HFFc6 (cell line): Measurements from ENCODE around the gene TMEM14A. TPM values are rescaled to one million over a fixed set of nuclear protein-coding genes. Genes with fewer than 3 reads are reported as not detected.
"Not testable (repeated sequence)": the region's sequence is repeated elsewhere in the genome, so short reads cannot be mapped to it uniquely, and the experiment has no call there.

Experiments used
- DNase-seq: peaks from one replicate; pipeline ENCODE4 v3.0.0-alpha.2; 2018
- H3K27ac Mint-ChIP-seq: 2 replicates; pipeline ENCODE4 v1.8.0; 2020; ENCODE audit warnings: mild to moderate bottlenecking, mixed read lengths
- H3K27me3 Mint-ChIP-seq: 2 replicates; pipeline ENCODE4 v1.8.0; 2021; ENCODE audit warnings: mild to moderate bottlenecking, moderate library complexity, mixed read lengths; ENCODE audit not compliant: insufficient read depth
- H3K36me3 Mint-ChIP-seq: 2 replicates; pipeline ENCODE4 v1.8.0; 2021; ENCODE audit warnings: low read depth, mixed read lengths
- H3K4me1 Mint-ChIP-seq: 2 replicates; pipeline ENCODE4 v1.8.0; 2020; ENCODE audit warnings: low read depth, mixed read lengths
- H3K4me3 Mint-ChIP-seq: 2 replicates; pipeline ENCODE4 v1.8.0; 2020; ENCODE audit warnings: mild to moderate bottlenecking, moderate library complexity, mixed read lengths
- H3K9me3 Mint-ChIP-seq: 2 replicates; pipeline ENCODE4 v1.8.0; 2020; ENCODE audit warnings: mild to moderate bottlenecking, mixed read lengths
- total RNA-seq, 6 experiments: library from RNA; stranded (reverse); fragmentation: NEBNext Ultra II Directional; extraction: Animal tissue kit (Norgen Biotek cat#: 25700); gene quantifications; 2 replicates in 1 of 6; 3 replicates in 5 of 6; pipeline ENCODE4 v1.2.3, GENCODE V29; 2021
- TF ChIP-seq, protein P1 (sequence below): fragments of 200-600 bp; sonication (generic); IDR thresholded peaks from 2 replicates; pipeline ENCODE4 v1.5.0; 2021; ENCODE audit warnings: antibody characterized with exemption, mild to moderate bottlenecking

The TMEM14A gene
- total RNA-seq, 6 experiments from 2014 or later: 36.3 to 48.0 (median 45.0) TPM

DNA sequence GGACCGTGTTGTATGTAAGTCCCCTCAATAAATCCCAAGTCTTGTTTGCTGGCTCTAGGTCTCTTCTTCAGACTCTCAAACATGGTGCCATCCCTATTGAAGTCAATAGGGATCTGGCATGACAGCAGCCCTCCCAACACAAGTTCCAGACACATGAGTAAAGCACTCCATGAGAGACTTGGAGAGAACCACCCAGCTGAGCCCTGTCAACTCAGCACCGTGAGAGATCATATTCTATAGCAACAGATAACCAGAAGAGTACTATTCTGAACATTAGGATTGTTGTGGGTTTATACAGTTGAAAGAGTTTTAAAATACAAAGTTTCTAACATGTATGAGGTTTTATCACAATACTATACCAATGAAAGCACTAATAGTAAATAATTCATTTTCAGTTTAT, 23.5 kb downstream of the TMEM14A start:
- peaks cover 5% of the 10 kb centered on the region; the same call in 1 of the 2 replicates for H3K36me3 Mint-ChIP-seq
- no peak for DNase-seq
- no peak overlapping the region for H3K27ac Mint-ChIP-seq
- peaks cover 10% of the 10 kb centered on the region; the same call in 1 of the 2 replicates for H3K4me1 Mint-ChIP-seq
- peaks cover 2% of the 10 kb centered on the region; the same call in 1 of the 2 replicates for H3K27me3 Mint-ChIP-seq
- TF ChIP-seq, protein P1, sequence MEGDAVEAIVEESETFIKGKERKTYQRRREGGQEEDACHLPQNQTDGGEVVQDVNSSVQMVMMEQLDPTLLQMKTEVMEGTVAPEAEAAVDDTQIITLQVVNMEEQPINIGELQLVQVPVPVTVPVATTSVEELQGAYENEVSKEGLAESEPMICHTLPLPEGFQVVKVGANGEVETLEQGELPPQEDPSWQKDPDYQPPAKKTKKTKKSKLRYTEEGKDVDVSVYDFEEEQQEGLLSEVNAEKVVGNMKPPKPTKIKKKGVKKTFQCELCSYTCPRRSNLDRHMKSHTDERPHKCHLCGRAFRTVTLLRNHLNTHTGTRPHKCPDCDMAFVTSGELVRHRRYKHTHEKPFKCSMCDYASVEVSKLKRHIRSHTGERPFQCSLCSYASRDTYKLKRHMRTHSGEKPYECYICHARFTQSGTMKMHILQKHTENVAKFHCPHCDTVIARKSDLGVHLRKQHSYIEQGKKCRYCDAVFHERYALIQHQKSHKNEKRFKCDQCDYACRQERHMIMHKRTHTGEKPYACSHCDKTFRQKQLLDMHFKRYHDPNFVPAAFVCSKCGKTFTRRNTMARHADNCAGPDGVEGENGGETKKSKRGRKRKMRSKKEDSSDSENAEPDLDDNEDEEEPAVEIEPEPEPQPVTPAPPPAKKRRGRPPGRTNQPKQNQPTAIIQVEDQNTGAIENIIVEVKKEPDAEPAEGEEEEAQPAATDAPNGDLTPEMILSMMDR: no peak
- no peaks in the 10 kb centered on the region; the same call in 1 of the 2 replicates for H3K9me3 Mint-ChIP-seq
- H3K4me3 Mint-ChIP-seq: no peak overlapping the region

DNA sequence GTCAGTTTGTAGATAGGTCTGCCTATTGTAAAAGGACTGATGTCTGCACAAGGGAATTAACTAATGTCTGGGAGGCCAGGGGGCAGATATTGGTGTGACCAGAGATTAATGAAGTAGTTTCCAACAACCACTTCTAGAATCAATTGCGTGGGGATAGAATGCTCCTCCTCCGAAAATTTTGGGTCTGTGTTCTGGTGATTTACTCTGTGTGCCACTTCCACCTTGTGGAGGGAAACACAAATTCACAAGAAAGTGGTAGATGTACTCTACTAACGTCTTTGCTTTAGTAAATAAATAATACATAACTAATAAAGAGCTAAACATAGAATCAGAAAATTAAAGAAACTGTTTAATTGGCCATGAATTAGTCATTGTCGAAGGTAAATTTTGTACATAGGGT, 25.5 kb downstream of the TMEM14A start:
- peaks cover 7% of the 10 kb centered on the region for H3K27me3 Mint-ChIP-seq
- H3K4me1 Mint-ChIP-seq: peaks cover 10% of the 10 kb centered on the region; the same call in 1 of the 2 replicates
- TF ChIP-seq, protein P1: no peak
- no peaks in the 10 kb centered on the region; the same call in 1 of the 2 replicates for H3K9me3 Mint-ChIP-seq
- H3K27ac Mint-ChIP-seq: no peak overlapping the region
- DNase-seq: no peak
- no peak overlapping the region for H3K4me3 Mint-ChIP-seq
- H3K36me3 Mint-ChIP-seq: peaks cover 5% of the 10 kb centered on the region; the same call in 1 of the 2 replicates

DNA sequence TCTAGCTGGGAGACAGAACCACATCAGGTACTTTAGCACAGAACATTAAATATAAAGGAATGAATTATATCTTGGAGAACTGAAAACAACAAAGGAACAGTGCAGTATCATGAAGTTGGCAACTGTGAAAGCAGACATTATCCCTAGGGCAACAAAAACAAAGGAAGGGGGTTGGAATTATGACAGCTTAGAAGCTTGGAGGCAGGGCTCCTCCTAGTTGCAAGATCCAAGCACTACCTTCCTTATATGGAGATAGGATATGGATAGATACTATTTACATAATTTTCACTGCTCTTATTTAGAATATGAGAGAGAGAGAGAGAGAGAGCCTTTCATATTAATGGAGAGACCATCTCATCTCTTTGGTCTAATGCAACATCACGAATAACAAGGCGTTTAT, 27.0 kb downstream of the TMEM14A start:
- H3K27ac Mint-ChIP-seq: no peak overlapping the region
- TF ChIP-seq, protein P1: no peak; the same call in 1 of the 2 replicates
- peaks cover 10% of the 10 kb centered on the region; the same call in 1 of the 2 replicates for H3K4me1 Mint-ChIP-seq
- peaks cover 5% of the 10 kb centered on the region; the same call in 1 of the 2 replicates for H3K36me3 Mint-ChIP-seq
- DNase-seq: no peak
- H3K9me3 Mint-ChIP-seq: no peaks in the 10 kb centered on the region; the same call in 1 of the 2 replicates
- H3K4me3 Mint-ChIP-seq: no peak overlapping the region
- peaks cover 7% of the 10 kb centered on the region for H3K27me3 Mint-ChIP-seq

DNA sequence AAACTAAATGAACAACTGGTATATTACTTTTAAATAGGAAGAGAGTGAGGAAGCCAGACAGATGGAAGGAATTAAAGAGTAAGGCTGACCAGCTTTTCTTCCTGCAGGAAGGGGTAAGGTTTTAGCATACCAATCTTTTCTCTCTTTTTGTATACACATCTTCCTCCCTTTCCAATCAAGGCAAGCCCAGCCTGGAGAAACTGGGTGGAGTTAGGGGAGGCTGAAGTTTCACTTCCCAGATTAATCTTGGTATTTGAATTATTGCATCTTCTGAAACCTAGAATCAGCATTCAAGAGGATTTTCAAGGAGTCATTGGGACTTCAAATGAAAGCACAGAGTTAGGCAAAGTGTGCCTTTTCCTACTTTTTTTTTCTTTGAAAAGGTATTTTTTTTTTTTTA, 33.1 kb downstream of the TMEM14A start:
- peaks cover 23% of the 10 kb centered on the region for H3K27me3 Mint-ChIP-seq

DNA sequence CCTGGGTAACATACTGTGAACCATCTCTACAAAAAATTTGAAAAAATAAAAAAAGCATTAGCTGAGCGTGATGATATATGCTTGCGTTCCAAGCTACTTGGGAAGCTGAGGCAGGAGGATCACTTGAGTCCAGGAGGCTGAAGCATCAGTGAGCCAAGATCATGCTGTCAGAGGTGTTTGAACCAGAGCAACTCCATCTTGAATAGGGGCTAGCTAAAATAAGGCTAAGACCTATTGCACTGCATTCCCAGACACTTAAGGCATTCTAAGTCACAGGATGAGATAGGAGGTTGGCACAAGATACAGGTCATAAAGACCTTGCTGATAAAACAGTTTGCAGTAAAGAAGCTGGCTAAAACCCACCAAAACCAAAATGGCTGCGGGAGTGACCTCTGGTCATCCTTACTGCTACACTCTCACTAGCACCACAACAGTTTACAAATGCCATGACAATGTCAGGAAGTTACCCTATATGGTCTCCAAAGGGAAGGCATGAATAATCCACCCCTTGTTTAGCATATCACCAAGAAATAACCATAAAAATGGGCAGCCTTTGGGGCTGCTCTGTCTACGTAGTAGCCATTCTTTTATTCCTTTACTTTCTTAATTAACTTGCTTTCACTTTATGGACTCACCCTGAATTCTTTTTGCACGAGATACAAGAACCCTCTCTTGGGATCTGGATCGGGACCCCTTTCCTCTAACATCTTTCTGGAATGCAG, 34.0 kb downstream of the TMEM14A start:
- H3K9me3 Mint-ChIP-seq, H3K4me1 Mint-ChIP-seq, H3K4me3 Mint-ChIP-seq, H3K27ac Mint-ChIP-seq, H3K36me3 Mint-ChIP-seq, DNase-seq: not testable (repeated sequence)
- peaks cover 23% of the 10 kb centered on the region for H3K27me3 Mint-ChIP-seq

More for the DNA sequence above, 33.1 kb downstream of the TMEM14A start:
- Mint-ChIP-seq H3K4me1 (no peaks in the 10 kb centered on the region), H3K36me3 (no peaks in the 10 kb centered on the region), H3K4me3 (no peak overlapping the region), H3K27ac (no peak overlapping the region), H3K9me3 (no peaks in the 10 kb centered on the region)
- DNase-seq: no peak
- TF ChIP-seq, protein P1: no peak

- no peak for DNase-seq
- Mint-ChIP-seq H3K4me3 (no peak overlapping the region), H3K4me1 (no peaks in the 10 kb centered on the region), H3K9me3 (no peaks in the 10 kb centered on the region), H3K27ac (no peak overlapping the region), H3K27me3 (peaks cover 20% of the 10 kb centered on the region), H3K36me3 (no peaks in the 10 kb centered on the region)
- TF ChIP-seq, protein P1: no peak
These were observed 35.1 kb downstream of the TMEM14A start for GRCh38 chr6:52706001-52706400.
